PC-3 (cell line): ENCODE data around the gene GRIN2C. TPM values are rescaled to one million over a fixed set of nuclear protein-coding genes. Genes with fewer than 3 reads are reported as not detected.

Experiments used
- ATAC-seq: fragments of 200-7000 bp; cut with Tn5 transposase; 2 replicates; pipeline ENCODE4 v1.9.1; 2020; ENCODE audit warnings: mild to moderate bottlenecking, moderate library complexity
- BruUV-seq: library from RNA; stranded (reverse); fragments of 400-500 nt; replicated peaks from 2 replicates; lab custom pipeline; 2021; lab: Mats Ljungman, UMichigan
- CTCF ChIA-PET: fragments of 300-600 bp; sonication (Branson Sonifier 250); formaldehyde crosslinking; loops from one replicate; lab custom pipeline; 2022; ENCODE audit warnings: antibody characterized with exemption; lab: Charles Lee
- POLR2A ChIA-PET: fragments of 300-600 bp; sonication (Branson Sonifier 250); formaldehyde crosslinking; loops from one replicate; lab custom pipeline; 2022; ENCODE audit warnings: antibody characterized with exemption; ENCODE audit not compliant: unreplicated experiment; lab: Charles Lee
- DNase-seq: peaks from one replicate; pipeline ENCODE4 v3.0.0-alpha.2; 2015
- H2AFZ ChIP-seq: fragments of 300-600 bp; sonication (generic); 2 replicates; pipeline ENCODE4 v1.6.0; 2016; ENCODE audit warnings: antibody characterized with exemption, low read length
- H3F3A ChIP-seq: fragments of 300-600 bp; sonication (generic); one replicate; pipeline ENCODE4 v1.6.0; 2017; ENCODE audit warnings: antibody characterized with exemption, low read length, control low read depth, mild to moderate bottlenecking; ENCODE audit not compliant: unreplicated experiment
- H3K27ac ChIP-seq: fragments of 300-600 bp; sonication (generic); 2 replicates; pipeline ENCODE4 v1.5.1; 2016; ENCODE audit warnings: mild to moderate bottlenecking, low read length
- H3K27me3 ChIP-seq: fragments of 300-600 bp; sonication (generic); 2 replicates; pipeline ENCODE4 v1.6.1; 2016; ENCODE audit warnings: low read length, mixed read lengths
- H3K36me3 ChIP-seq: fragments of 300-600 bp; sonication (generic); 2 replicates; pipeline ENCODE4 v1.6.1; 2016; ENCODE audit warnings: low read depth, mixed run types, low read length, mixed read lengths
- H3K4me1 ChIP-seq: fragments of 300-600 bp; sonication (generic); 2 replicates; pipeline ENCODE4 v1.5.1; 2016; ENCODE audit warnings: low read length; ENCODE audit not compliant: insufficient read depth
- H3K4me2 ChIP-seq: fragments of 300-600 bp; sonication (generic); 2 replicates; pipeline ENCODE4 v1.6.0; 2016; ENCODE audit warnings: low read length
- H3K4me3 ChIP-seq: fragments of 300-600 bp; sonication (generic); 2 replicates; pipeline ENCODE4 v1.5.1; 2016; ENCODE audit warnings: mild to moderate bottlenecking, low read length, mixed read lengths
- H3K79me2 ChIP-seq: fragments of 300-600 bp; sonication (generic); 2 replicates; pipeline ENCODE4 v1.6.1; 2017; ENCODE audit warnings: low read length, mixed read lengths
- H3K9ac ChIP-seq: fragments of 300-600 bp; sonication (generic); 2 replicates; pipeline ENCODE4 v1.6.0; 2016; ENCODE audit warnings: mild to moderate bottlenecking, low read length
- H3K9me2 ChIP-seq: fragments of 300-600 bp; sonication (generic); replicated peaks from 2 replicates; pipeline ENCODE4 v1.6.1; 2016; ENCODE audit warnings: mixed run types, low read length, mixed read lengths
- H3K9me3 ChIP-seq: fragments of 300-600 bp; sonication (generic); 2 replicates; pipeline ENCODE4 v1.6.1; 2016; ENCODE audit warnings: low read length, mixed read lengths
- H4K20me1 ChIP-seq: fragments of 300-600 bp; sonication (generic); 2 replicates; pipeline ENCODE4 v1.6.1; 2016; ENCODE audit warnings: low read length, mixed read lengths
- EZH2 ChIP-seq: fragments of 300-600 bp; sonication (generic); IDR thresholded peaks from one replicate; pipeline ENCODE4 v1.6.1; 2017; ENCODE audit warnings: antibody characterized with exemption, mild to moderate bottlenecking, low read length; ENCODE audit not compliant: unreplicated experiment
- EZH2phosphoT487 ChIP-seq: fragments of 300-600 bp; sonication (generic); IDR thresholded peaks from 2 replicates; pipeline ENCODE4 v1.6.1; 2018; ENCODE audit warnings: mild to moderate bottlenecking, antibody characterized with exemption, low read length, borderline replicate concordance
- intact Hi-C: fragments of 100-400 bp; cut with micrococcal nuclease; formaldehyde crosslinking; loops from 2 replicates; pipeline ENCODE4 v1.9.0; 2023
- total RNA-seq: library from RNA; depleted of rRNA; stranded (reverse); fragments of >200 nt; gene quantifications from 2 replicates; pipeline ENCODE4 v1.2.3, GENCODE V29; 2014
- TF ChIP-seq, protein P1 (sequence below): fragments of 300-600 bp; sonication (generic); conservative IDR thresholded peaks from 2 replicates; pipeline ENCODE4 v1.5.1; 2017; ENCODE audit warnings: antibody characterized with exemption, low read depth, mild to moderate bottlenecking, low read length

Gene GRIN2C
- total RNA-seq, 1 experiment from 2014 or later: 0.04 TPM

GRCh38 chr17:74855323-74855722, 4.4 kb downstream of the GRIN2C start:
- no peak overlapping the region for H2AFZ ChIP-seq
- ATAC-seq (no peak), DNase-seq (no peak)
- H3K27ac ChIP-seq: no peak overlapping the region
- intact Hi-C loops: no loop called here
- BruUV-seq: no TSS peak
- no peaks in the 10 kb centered on the region for H3K79me2 ChIP-seq
- H3K4me2 ChIP-seq: no peak overlapping the region
- POLR2A ChIA-PET: no interaction called here
- no peak overlapping the region for H3K4me3 ChIP-seq
- CTCF ChIA-PET: no interaction called here
- TF ChIP-seq EZH2 (no peak), EZH2phosphoT487 (no peak)
- TF ChIP-seq, protein P1, sequence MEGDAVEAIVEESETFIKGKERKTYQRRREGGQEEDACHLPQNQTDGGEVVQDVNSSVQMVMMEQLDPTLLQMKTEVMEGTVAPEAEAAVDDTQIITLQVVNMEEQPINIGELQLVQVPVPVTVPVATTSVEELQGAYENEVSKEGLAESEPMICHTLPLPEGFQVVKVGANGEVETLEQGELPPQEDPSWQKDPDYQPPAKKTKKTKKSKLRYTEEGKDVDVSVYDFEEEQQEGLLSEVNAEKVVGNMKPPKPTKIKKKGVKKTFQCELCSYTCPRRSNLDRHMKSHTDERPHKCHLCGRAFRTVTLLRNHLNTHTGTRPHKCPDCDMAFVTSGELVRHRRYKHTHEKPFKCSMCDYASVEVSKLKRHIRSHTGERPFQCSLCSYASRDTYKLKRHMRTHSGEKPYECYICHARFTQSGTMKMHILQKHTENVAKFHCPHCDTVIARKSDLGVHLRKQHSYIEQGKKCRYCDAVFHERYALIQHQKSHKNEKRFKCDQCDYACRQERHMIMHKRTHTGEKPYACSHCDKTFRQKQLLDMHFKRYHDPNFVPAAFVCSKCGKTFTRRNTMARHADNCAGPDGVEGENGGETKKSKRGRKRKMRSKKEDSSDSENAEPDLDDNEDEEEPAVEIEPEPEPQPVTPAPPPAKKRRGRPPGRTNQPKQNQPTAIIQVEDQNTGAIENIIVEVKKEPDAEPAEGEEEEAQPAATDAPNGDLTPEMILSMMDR: no peak
- H4K20me1 ChIP-seq: no peaks in the 10 kb centered on the region
- no peaks in the 10 kb centered on the region for H3F3A ChIP-seq
- H3K9me3 ChIP-seq: no peaks in the 10 kb centered on the region
- H3K36me3 ChIP-seq: no peaks in the 10 kb centered on the region
- H3K9ac ChIP-seq: no peak overlapping the region
- no peaks in the 10 kb centered on the region for H3K9me2 ChIP-seq
- H3K4me1 ChIP-seq: no peaks in the 10 kb centered on the region
- peaks cover 78% of the 10 kb centered on the region for H3K27me3 ChIP-seq

DNA sequence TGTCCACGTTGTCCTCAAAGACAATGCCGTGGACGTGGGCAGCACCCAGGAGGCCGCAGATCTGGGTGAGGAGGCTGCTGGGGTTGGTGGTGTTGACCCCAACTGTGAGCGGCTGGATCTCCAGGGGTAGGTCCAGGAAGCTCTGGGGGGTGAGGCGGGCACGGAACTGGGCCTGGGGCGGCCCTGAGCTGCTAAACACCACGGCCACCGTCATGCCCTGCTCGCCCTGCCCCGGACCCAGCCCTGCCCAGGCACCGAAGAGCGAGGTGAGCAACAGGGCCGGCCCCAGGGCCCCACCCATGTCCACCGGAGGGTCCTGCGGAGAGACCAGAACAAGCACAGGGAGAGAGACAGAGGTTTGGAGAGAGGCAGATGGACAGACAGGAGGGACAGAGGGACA, 4.9 kb downstream of the GRIN2C start:
- POLR2A ChIA-PET: no interaction called here
- no peak for TF ChIP-seq EZH2phosphoT487
- TF ChIP-seq EZH2: no peak
- TF ChIP-seq, protein P1: no peak
- H3K9me2 ChIP-seq: no peaks in the 10 kb centered on the region
- no peak overlapping the region for H3K9ac ChIP-seq
- DNase-seq (no peak), ATAC-seq (no peak)
- H2AFZ ChIP-seq: no peak overlapping the region
- no TSS peak for BruUV-seq
- H3K4me1 ChIP-seq: no peaks in the 10 kb centered on the region
- H3K27me3 ChIP-seq: peaks cover 73% of the 10 kb centered on the region
- no peak overlapping the region for H3K4me3 ChIP-seq
- H3F3A ChIP-seq: no peaks in the 10 kb centered on the region
- CTCF ChIA-PET: no interaction called here
- H3K36me3 ChIP-seq: no peaks in the 10 kb centered on the region
- no peak overlapping the region for H3K27ac ChIP-seq
- H3K9me3 ChIP-seq: no peaks in the 10 kb centered on the region
- no peaks in the 10 kb centered on the region for H4K20me1 ChIP-seq
- H3K79me2 ChIP-seq: no peaks in the 10 kb centered on the region
- no peak overlapping the region for H3K4me2 ChIP-seq
- intact Hi-C loops: no loop called here

DNA sequence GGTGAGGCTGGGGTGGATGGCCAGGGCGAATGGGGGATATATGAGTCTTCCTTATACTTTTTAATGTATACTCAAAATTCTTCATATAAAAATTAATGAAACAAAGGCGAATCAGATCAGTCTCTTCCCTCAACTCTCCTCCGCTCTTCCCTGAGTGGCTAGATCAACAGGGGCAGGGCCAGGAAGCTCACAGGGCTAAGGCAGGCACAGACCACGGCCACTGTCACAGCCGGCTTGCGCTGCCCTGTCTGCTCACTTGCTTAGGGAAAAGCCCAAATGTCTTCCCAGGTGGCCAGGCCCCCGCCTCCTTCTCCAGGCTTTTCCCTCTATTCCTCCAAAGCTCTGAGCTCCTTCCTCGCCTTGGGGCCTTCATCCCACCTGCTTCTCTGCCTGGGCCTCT, 6.0 kb downstream of the GRIN2C start:
- TF ChIP-seq EZH2phosphoT487 (no peak), EZH2 (no peak)
- TF ChIP-seq, protein P1: no peak
- DNase-seq: no peak
- no peaks in the 10 kb centered on the region for H3K9me3 ChIP-seq
- intact Hi-C loops: no loop called here
- no peaks in the 10 kb centered on the region for H4K20me1 ChIP-seq
- no peak overlapping the region for H3K4me3 ChIP-seq
- H2AFZ ChIP-seq: no peak overlapping the region
- H3K36me3 ChIP-seq: no peaks in the 10 kb centered on the region
- no peaks in the 10 kb centered on the region for H3K79me2 ChIP-seq
- no peak overlapping the region for H3K27ac ChIP-seq
- peaks cover 63% of the 10 kb centered on the region for H3K27me3 ChIP-seq
- no peak for ATAC-seq
- ChIA-PET CTCF (no interaction called here), POLR2A (no interaction called here)
- H3K9ac ChIP-seq: no peak overlapping the region
- H3F3A ChIP-seq: no peaks in the 10 kb centered on the region
- no peak overlapping the region for H3K4me2 ChIP-seq
- H3K4me1 ChIP-seq: no peaks in the 10 kb centered on the region
- no peaks in the 10 kb centered on the region for H3K9me2 ChIP-seq
- BruUV-seq: no TSS peak
